ENCODE results near the gene CLCN7. TPM values are rescaled to one million over a fixed set of nuclear protein-coding genes. Genes with fewer than 3 reads are reported as not detected.

Gene CLCN7
- total and polyA plus RNA-seq, 2 of the 13 experiments (the other 11 are each of a cell fraction or from before 2014, with no cell fraction given) = 24.6 to 25.1 TPM

GRCh38 chr16:1524366-1524765 lies 49.5 kb upstream of the CLCN7 start:
- TF ChIP-seq POLR2AphosphoS5 (IDR thresholded peaks at IDR 0.05; ENCODE audit: low read depth, low read length) (no peak), SOX13 (IDR thresholded peaks at IDR 0.05) (no peak), SOX13 (CRISPR knock-in tag; conservative IDR thresholded peaks at IDR 0.05 in 1 of 2, IDR thresholded peaks at IDR 0.05 in 1 of 2) (no peak), ZNF562 (CRISPR knock-in tag; IDR thresholded peaks at IDR 0.05; ENCODE audit: borderline replicate concordance) (no peak), NFE2L1 (CRISPR knock-in tag; IDR thresholded peaks at IDR 0.05; ENCODE audit: borderline replicate concordance) (no peak), ZBTB26 (CRISPR knock-in tag; IDR thresholded peaks at IDR 0.05; ENCODE audit: borderline replicate concordance) (no peak), HINFP (CRISPR knock-in tag; IDR thresholded peaks at IDR 0.05; ENCODE audit: low read depth) (no peak)
- intact Hi-C loops (cut with micrococcal nuclease; ENCODE audit: unreplicated experiment) = no loop called here
- H3K27me3 ChIP-seq (ENCODE audit: control insufficient read depth in 1 of 2, insufficient read depth in 2 of 2, low read length in 2 of 2) = no peaks in the 10 kb centered on the region
- no peak for ATAC-seq
- in situ Hi-C loops (cut with HindIII; ENCODE audit: extremely low pct_ligation_motif_present, low pct_unique_long_range_greater_than_20kb) = no loop called here
- H3K27ac ChIP-seq (ENCODE audit: extremely low read length, insufficient read depth, low read length) = no peak overlapping the region
- H3K79me2 ChIP-seq (ENCODE audit: insufficient read depth, low read length) = no peaks in the 10 kb centered on the region
- H3K36me3 ChIP-seq (replicated peaks in 1 of 2; ENCODE audit: control insufficient read depth in 1 of 2, insufficient read depth in 2 of 2, low read length in 2 of 2) = no peaks in the 10 kb centered on the region; a peak in 1 of 5 replicates
- no peak overlapping the region for H3K4me2 ChIP-seq (ENCODE audit: low read depth, low read length)
- FAIRE-seq = no peak
- H3K9ac ChIP-seq (ENCODE audit: insufficient read depth, low read depth, low read length) = no peak overlapping the region
- ChIA-PET POLR2A (no interaction called here), CTCF (ENCODE audit: low intra/inter-chr PET ratio, low total read pairs) (no interaction called here)
- no peaks in the 10 kb centered on the region for H4K20me1 ChIP-seq (ENCODE audit: insufficient read depth, low read length)
- H3K4me3 ChIP-seq (replicated peaks in 1 of 3; ENCODE audit: insufficient read depth in 1 of 3, low read depth in 2 of 3, low read length in 3 of 3) = no peak overlapping the region
- WGBS (ENCODE audit: low lambda C conversion rate) = 89% methylated on average over 13 of the region's 26 CpGs
- no peaks in the 10 kb centered on the region for H3K9me3 ChIP-seq (ENCODE audit: low read length)
- no peak for DNase-seq (ENCODE audit: low spot score)
- peaks cover 12% of the 10 kb centered on the region for H3K4me1 ChIP-seq (ENCODE audit: insufficient read depth, low read length)
- no peak overlapping the region for H2AFZ ChIP-seq (ENCODE audit: low read length)
- BruUV-seq (replicated peaks) = no TSS peak
